ENCODE measurements around the gene RPS26. TPM values are rescaled to one million over a fixed set of nuclear protein-coding genes. Genes with fewer than 3 reads are reported as not detected.

The RPS26 gene
- total and polyA plus RNA-seq, 2 of the 13 experiments (the other 11 are each of a cell fraction or from before 2014, with no cell fraction given), result 150 to 421 TPM

DNA sequence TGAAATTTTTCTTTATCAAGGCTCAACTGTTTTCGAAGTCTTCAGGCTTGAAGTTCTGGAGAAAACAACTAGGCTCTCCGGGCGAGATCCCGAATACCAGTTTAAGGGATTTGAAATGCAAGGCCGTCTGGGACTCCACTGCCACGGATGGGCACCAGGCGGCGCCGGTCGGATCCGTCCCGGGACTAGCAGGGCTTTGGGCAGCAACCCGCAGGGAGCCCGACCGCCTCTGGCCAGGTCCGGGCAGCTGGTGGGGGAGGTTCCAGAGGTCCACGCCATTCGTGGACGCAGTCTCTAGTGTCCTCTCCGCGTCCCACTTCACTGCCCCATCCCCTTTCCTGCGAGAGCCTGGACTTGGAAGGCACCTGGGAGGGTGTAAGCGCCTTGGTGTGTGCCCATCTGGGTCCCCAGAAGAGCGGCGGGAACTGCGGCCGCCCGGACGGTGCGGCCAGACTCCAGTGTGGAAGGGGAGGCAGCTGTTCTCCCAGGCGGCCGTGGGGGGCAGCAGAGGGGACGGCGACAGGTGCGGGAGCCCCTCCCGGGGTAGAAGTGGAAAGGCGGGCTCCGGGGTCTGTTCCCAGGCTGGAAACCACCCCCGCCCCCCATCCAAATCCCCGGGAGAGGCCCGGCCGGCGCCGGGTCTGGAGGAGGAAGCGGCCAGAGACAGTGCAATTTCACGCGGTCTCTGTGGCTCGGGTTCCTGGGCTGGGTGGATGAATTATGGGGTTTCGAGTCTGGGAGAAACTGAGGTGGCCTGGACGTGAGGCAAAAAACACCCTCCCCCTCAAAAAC lies 37.4 kb downstream of the RPS26 start (continued):
- TF ChIP-seq, protein P1, sequence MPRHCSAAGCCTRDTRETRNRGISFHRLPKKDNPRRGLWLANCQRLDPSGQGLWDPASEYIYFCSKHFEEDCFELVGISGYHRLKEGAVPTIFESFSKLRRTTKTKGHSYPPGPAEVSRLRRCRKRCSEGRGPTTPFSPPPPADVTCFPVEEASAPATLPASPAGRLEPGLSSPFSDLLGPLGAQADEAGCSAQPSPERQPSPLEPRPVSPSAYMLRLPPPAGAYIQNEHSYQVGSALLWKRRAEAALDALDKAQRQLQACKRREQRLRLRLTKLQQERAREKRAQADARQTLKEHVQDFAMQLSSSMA (CRISPR knock-in tag; IDR thresholded peaks at IDR 0.05), result no peak
- TF ChIP-seq ZNF414 (CRISPR knock-in tag; IDR thresholded peaks at IDR 0.05) (no peak), KMT2A (CRISPR knock-in tag; IDR thresholded peaks at IDR 0.05) (peak; percentile 36; the same call in 1 of the 2 replicates), UBTF (CRISPR knock-in tag; IDR thresholded peaks at IDR 0.05) (peak; percentile 88), TEAD2 (CRISPR knock-in tag; IDR thresholded peaks at IDR 0.05) (no peak), ZNF562 (CRISPR knock-in tag; IDR thresholded peaks at IDR 0.05; ENCODE audit: borderline replicate concordance) (no peak), XBP1 (CRISPR knock-in tag; IDR thresholded peaks at IDR 0.05) (no peak), ZKSCAN5 (CRISPR knock-in tag; IDR thresholded peaks at IDR 0.05) (no peak), STAT5B (CRISPR knock-in tag; IDR thresholded peaks at IDR 0.05) (no peak; the same call in 1 of the 2 replicates), ESRRA (CRISPR knock-in tag; IDR thresholded peaks at IDR 0.05; ENCODE audit: low read depth) (no peak; the same call in 1 of the 2 replicates), CHD2 (IDR thresholded peaks at IDR 0.05; ENCODE audit: low read depth, low read length) (no peak), PPARG (CRISPR knock-in tag; conservative IDR thresholded peaks at IDR 0.05) (no peak), ZNF382 (CRISPR knock-in tag; IDR thresholded peaks at IDR 0.05; ENCODE audit: borderline replicate concordance) (no peak)
- TF ChIP-seq, protein P2, sequence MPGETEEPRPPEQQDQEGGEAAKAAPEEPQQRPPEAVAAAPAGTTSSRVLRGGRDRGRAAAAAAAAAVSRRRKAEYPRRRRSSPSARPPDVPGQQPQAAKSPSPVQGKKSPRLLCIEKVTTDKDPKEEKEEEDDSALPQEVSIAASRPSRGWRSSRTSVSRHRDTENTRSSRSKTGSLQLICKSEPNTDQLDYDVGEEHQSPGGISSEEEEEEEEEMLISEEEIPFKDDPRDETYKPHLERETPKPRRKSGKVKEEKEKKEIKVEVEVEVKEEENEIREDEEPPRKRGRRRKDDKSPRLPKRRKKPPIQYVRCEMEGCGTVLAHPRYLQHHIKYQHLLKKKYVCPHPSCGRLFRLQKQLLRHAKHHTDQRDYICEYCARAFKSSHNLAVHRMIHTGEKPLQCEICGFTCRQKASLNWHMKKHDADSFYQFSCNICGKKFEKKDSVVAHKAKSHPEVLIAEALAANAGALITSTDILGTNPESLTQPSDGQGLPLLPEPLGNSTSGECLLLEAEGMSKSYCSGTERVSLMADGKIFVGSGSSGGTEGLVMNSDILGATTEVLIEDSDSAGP (CRISPR knock-in tag; IDR thresholded peaks at IDR 0.05; ENCODE audit: borderline replicate concordance), result peak; percentile 65; the same call in 1 of the 2 replicates
- TF ChIP-seq, protein P3, sequence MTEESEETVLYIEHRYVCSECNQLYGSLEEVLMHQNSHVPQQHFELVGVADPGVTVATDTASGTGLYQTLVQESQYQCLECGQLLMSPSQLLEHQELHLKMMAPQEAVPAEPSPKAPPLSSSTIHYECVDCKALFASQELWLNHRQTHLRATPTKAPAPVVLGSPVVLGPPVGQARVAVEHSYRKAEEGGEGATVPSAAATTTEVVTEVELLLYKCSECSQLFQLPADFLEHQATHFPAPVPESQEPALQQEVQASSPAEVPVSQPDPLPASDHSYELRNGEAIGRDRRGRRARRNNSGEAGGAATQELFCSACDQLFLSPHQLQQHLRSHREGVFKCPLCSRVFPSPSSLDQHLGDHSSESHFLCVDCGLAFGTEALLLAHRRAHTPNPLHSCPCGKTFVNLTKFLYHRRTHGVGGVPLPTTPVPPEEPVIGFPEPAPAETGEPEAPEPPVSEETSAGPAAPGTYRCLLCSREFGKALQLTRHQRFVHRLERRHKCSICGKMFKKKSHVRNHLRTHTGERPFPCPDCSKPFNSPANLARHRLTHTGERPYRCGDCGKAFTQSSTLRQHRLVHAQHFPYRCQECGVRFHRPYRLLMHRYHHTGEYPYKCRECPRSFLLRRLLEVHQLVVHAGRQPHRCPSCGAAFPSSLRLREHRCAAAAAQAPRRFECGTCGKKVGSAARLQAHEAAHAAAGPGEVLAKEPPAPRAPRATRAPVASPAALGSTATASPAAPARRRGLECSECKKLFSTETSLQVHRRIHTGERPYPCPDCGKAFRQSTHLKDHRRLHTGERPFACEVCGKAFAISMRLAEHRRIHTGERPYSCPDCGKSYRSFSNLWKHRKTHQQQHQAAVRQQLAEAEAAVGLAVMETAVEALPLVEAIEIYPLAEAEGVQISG (CRISPR knock-in tag; IDR thresholded peaks at IDR 0.05), result peak; percentile 64
